ENCODE data around the gene SELE.

DNA sequence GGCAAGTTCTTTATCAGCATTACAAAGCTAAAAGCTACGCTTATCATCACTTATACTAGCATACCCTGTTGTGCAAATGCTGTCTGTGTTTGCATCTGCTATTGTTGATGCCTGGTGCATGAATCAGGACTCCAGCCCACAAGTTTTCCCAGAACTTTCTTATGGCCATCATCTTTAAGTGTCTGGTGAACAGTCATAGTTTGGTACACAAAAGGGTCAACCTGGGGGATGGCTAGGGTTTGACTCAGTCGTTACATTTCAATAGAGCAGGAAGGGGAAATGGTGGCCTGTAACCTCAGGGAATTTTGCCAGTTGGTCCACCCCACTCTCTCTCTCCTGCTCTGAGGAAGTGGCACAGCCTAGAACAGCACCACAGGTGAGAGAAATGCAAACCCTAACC, 57.9 kb downstream of the SELE start:
- TF ChIP-seq CTCF (IDR thresholded peaks at IDR 0.05) (no peak), POLR2A (IDR thresholded peaks at IDR 0.05) (no peak), EP300 (IDR thresholded peaks at IDR 0.05) (no peak)

Measured in ovary (tissue), 3 donors.